K562 (cell line): ENCODE data around the gene TBC1D7. TPM values are rescaled to one million over a fixed set of nuclear protein-coding genes. Genes with fewer than 3 reads are reported as not detected.

Experiments
- AFF1 ChIP-seq, 2 experiments: fragments of 450-650 bp; IDR thresholded peaks; 2 replicates each; pipeline ENCODE4 v1.6.1; 2018; ENCODE audit warnings: mild to moderate bottlenecking in 2 of 2, low read depth in 1 of 2; ENCODE audit not compliant: partially characterized antibody in 2 of 2
- CBX5 ChIP-seq: IDR thresholded peaks from 2 replicates; pipeline ENCODE4 v1.6.1; 2014; ENCODE audit warnings: low read depth, borderline replicate concordance
- CREM ChIP-seq: IDR thresholded peaks from 2 replicates; pipeline ENCODE4 v1.6.1; 2014; ENCODE audit warnings: antibody characterized with exemption, low read depth
- ERF ChIP-seq: fragments of 450-650 bp; formaldehyde crosslinking; IDR thresholded peaks from 2 replicates; pipeline ENCODE4 v1.4.0; 2020; ENCODE audit warnings: mild to moderate bottlenecking, mixed read lengths
- ESRRA ChIP-seq: fragments of 450-650 bp; IDR thresholded peaks from 2 replicates; pipeline ENCODE4 v1.6.1; 2014; ENCODE audit warnings: low read depth, mild to moderate bottlenecking, moderate library complexity, borderline replicate concordance
- FOXK2 ChIP-seq, 2 experiments: fragments of 450-650 bp; IDR thresholded peaks in 1 of 2; conservative IDR thresholded peaks in 1 of 2; 2 replicates each; pipeline ENCODE4 v1.6.1; 2016; ENCODE audit warnings: low read depth in 2 of 2, mild to moderate bottlenecking in 1 of 2
- GATA2 ChIP-seq: sonication (generic); formaldehyde crosslinking; IDR thresholded peaks from 2 replicates; pipeline ENCODE4 v1.4.0; 2020; ENCODE audit warnings: mild to moderate bottlenecking, missing genetic modification reagents
- ID3 ChIP-seq, 2 experiments: fragments of 250-450 bp in 1 of 2; fragments of 450-650 bp in 1 of 2; sonication (Bioruptor Pico) in 1 of 2; IDR thresholded peaks; 2 replicates each; pipeline versions ENCODE4 v1.6.1 to v1.8.0; 2016 to 2021; ENCODE audit warnings: mild to moderate bottlenecking in 2 of 2, moderate library complexity in 2 of 2, missing compliant biosample characterization in 1 of 2, missing genetic modification characterization in 1 of 2
- L3MBTL2 ChIP-seq: fragments of 450-650 bp; IDR thresholded peaks from 2 replicates; pipeline ENCODE4 v1.6.1; 2016; ENCODE audit warnings: mild to moderate bottlenecking, moderate library complexity
- MEIS2 ChIP-seq: fragments of 450-650 bp; IDR thresholded peaks from 2 replicates; pipeline ENCODE4 v1.6.1; 2014; ENCODE audit warnings: mild to moderate bottlenecking; ENCODE audit not compliant: partially characterized antibody
- PML ChIP-seq: IDR thresholded peaks from 2 replicates; pipeline ENCODE4 v1.6.1; 2012; ENCODE audit warnings: low read length, inconsistent platforms
- SMAD3 ChIP-seq: fragments of 450-650 bp; formaldehyde crosslinking; conservative IDR thresholded peaks from 2 replicates; pipeline ENCODE4 v1.4.0; 2020; ENCODE audit warnings: mild to moderate bottlenecking
- SMARCE1 ChIP-seq: fragments of 450-650 bp; IDR thresholded peaks from 2 replicates; pipeline ENCODE4 v1.7.1; 2016; ENCODE audit warnings: mild to moderate bottlenecking
- SOX6 ChIP-seq: fragments of 450-650 bp; IDR thresholded peaks from 2 replicates; pipeline ENCODE4 v1.6.1; 2014; ENCODE audit warnings: mild to moderate bottlenecking
- TGIF2 ChIP-seq: sonication (generic); formaldehyde crosslinking; IDR thresholded peaks from 2 replicates; pipeline ENCODE4 v1.8.1; 2022; ENCODE audit warnings: mild to moderate bottlenecking, missing genetic modification reagents, moderate library complexity
- TRIM24 ChIP-seq, 2 experiments: fragments of 450-650 bp; IDR thresholded peaks; 2 replicates each; pipeline ENCODE4 v1.6.1; 2016
- VEZF1 ChIP-seq: fragments of 200-800 bp; sonication (Bioruptor generic); IDR thresholded peaks from 2 replicates; pipeline ENCODE4 v1.6.1; 2017; ENCODE audit warnings: missing genetic modification characterization, missing compliant biosample characterization
- ZBTB17 ChIP-seq: fragments of 450-650 bp; formaldehyde crosslinking; IDR thresholded peaks from 2 replicates; pipeline ENCODE4 v1.4.0; 2020; ENCODE audit warnings: mild to moderate bottlenecking
- ZNF133 ChIP-seq: fragments of 250-450 bp; sonication (Bioruptor Pico); IDR thresholded peaks from 2 replicates; pipeline ENCODE4 v1.4.0; 2020; ENCODE audit warnings: mild to moderate bottlenecking
- ZNF589 ChIP-seq: fragments of 200-800 bp; sonication (Bioruptor generic); IDR thresholded peaks from 2 replicates; pipeline ENCODE4 v1.6.1; 2016; ENCODE audit warnings: low read depth, missing genetic modification characterization, missing compliant biosample characterization
- ZNF740 ChIP-seq, 3 experiments: fragments of 200-800 bp in 1 of 3; sonication (Bioruptor generic) in 1 of 3; sonication (generic) in 1 of 3; formaldehyde crosslinking in 1 of 3; IDR thresholded peaks; 2 replicates each; pipeline versions ENCODE4 v1.6.1 to v1.8.0; 2016 to 2022; ENCODE audit warnings: mild to moderate bottlenecking in 2 of 3, missing compliant biosample characterization in 2 of 3, missing genetic modification characterization in 2 of 3, missing genetic modification reagents in 1 of 3
- polyA plus RNA-seq, 8 experiments: library from polyadenylated mRNA; depleted of rRNA in 4 of 8; stranded (reverse) in 5 of 8; unstranded in 3 of 8; fragments of >200 nt; fragmentation: Nextera tagmentation in 2 of 8; fragmentation: Illumina TruSeq in 1 of 8; extraction: Ambion mirVana in 2 of 8; extraction: Trizol in 1 of 8; gene quantifications; 2 replicates each; pipeline versions ENCODE4 v1.2.1 to v1.2.3, GENCODE V29; 2011 to 2014; ENCODE audit warnings: inconsistent platforms in 1 of 8, missing spikeins in 1 of 8
- total RNA-seq, 7 experiments: library from RNA; depleted of rRNA in 6 of 7; stranded (reverse); fragments of >200 nt in 6 of 7; fragmentation: Illumina TruSeq in 2 of 7; extraction: Trizol in 2 of 7; gene quantifications; 2 replicates each; pipeline versions ENCODE4 v1.2.1 to v1.2.3, GENCODE V29; 2011 to 2021; ENCODE audit warnings: low replicate concordance in 1 of 7

The TBC1D7 gene
- total and polyA plus RNA-seq, 9 of the 15 experiments (the other 6 are each of a cell fraction or from before 2014, with no cell fraction given): 49.4 to 107 (median 61.1) TPM

GRCh38 chr6:13360671-13361540, 32.6 kb upstream of the TBC1D7 start (continued):
- TF ChIP-seq AFF1 (IDR thresholded peaks at IDR 0.05; ENCODE audit: low read depth in 1 of 2, partially characterized antibody in 2 of 2): no peak
- TF ChIP-seq ZNF133: no peak
- TF ChIP-seq ESRRA: no peak
- TF ChIP-seq MEIS2: peak; percentile 63
- TF ChIP-seq SMAD3 (CRISPR knock-in tag): peak; percentile 57; the same call in 1 of the 2 replicates
- TF ChIP-seq CBX5: no peak
- peak; percentile 71 to 76; a peak in 2 of 4 replicates for TF ChIP-seq TRIM24 (IDR thresholded peaks at IDR 0.05)
- TF ChIP-seq CREM: peak; percentile 77
- TF ChIP-seq PML: peak; percentile 32; the same call in 1 of the 2 replicates
- TF ChIP-seq ERF (CRISPR knock-in tag): peak; percentile 85; the same call in 1 of the 2 replicates
- TF ChIP-seq ZBTB17: peak; percentile 56; the same call in 1 of the 2 replicates
- no peak for TF ChIP-seq TGIF2 (CRISPR knock-in tag)
- TF ChIP-seq FOXK2 (conservative IDR thresholded peaks at IDR 0.05 in 1 of 2, IDR thresholded peaks at IDR 0.05 in 1 of 2; ENCODE audit: low read depth in 2 of 2): no peak
- peak; percentile 83 for TF ChIP-seq SMARCE1
- TF ChIP-seq GATA2 (CRISPR knock-in tag): peak; percentile 84
- peak; percentile 43 for TF ChIP-seq VEZF1 (CRISPR knock-in tag)
- TF ChIP-seq ID3 (CRISPR knock-in tag; IDR thresholded peaks at IDR 0.05): no peak
- TF ChIP-seq ID3 (tag; IDR thresholded peaks at IDR 0.05): peak; percentile 71
- 0 out of 2 replicates have a peak, but pooled peaks have one; percentile 26 for TF ChIP-seq L3MBTL2
- TF ChIP-seq SOX6: 0 out of 2 replicates have a peak, but pooled peaks have one; percentile 47
- TF ChIP-seq ZNF740 (CRISPR knock-in tag; IDR thresholded peaks at IDR 0.05): no peak
- no peak for TF ChIP-seq ZNF740 (tag; IDR thresholded peaks at IDR 0.05)
- peak; percentile 96 for TF ChIP-seq ZNF589
